GM12878 (cell line): Measurements from ENCODE around the gene NFIL3.

ENCODE experiments used
- ASH2L ChIP-seq: fragments of 300-600, 200-600 bp; sonication (generic); IDR thresholded peaks from 2 replicates; pipeline ENCODE4 v1.6.1; 2017; ENCODE audit warnings: low read depth, mild to moderate bottlenecking, borderline replicate concordance
- BCL11A ChIP-seq: IDR thresholded peaks from 2 replicates; pipeline ENCODE4 v1.6.1; 2011; ENCODE audit warnings: low read depth, low read length
- BHLHE40 ChIP-seq, 2 experiments: fragments of 450-650 bp in 1 of 2; IDR thresholded peaks; 2 replicates each; pipeline ENCODE4 v1.6.1; 2011 to 2017; ENCODE audit warnings: low read depth in 2 of 2, borderline replicate concordance in 1 of 2, improper control_type of control experiment in 1 of 2, low read length in 1 of 2, mild to moderate bottlenecking in 1 of 2
- CTCF ChIP-seq, 3 experiments: IDR thresholded peaks in 2 of 3; conservative IDR thresholded peaks in 1 of 3; 2 replicates each; pipeline ENCODE4 v1.5.1; 2011; ENCODE audit warnings: low read depth in 3 of 3, low read length in 3 of 3, mild to moderate bottlenecking in 3 of 3, control low read depth in 2 of 3, moderate library complexity in 2 of 3, inconsistent platforms in 1 of 3, mixed read lengths in 1 of 3; ENCODE audit not compliant: control insufficient read depth in 2 of 3, insufficient read depth in 1 of 3; ENCODE audit errors: extremely low read depth in 1 of 3
- HDAC2 ChIP-seq: fragments of 200-600 bp; sonication (generic); IDR thresholded peaks from 2 replicates; pipeline ENCODE4 v1.6.1; 2017
- NFIC ChIP-seq: IDR thresholded peaks from 2 replicates; pipeline ENCODE4 v1.6.1; 2012; ENCODE audit warnings: low read depth, mild to moderate bottlenecking, inconsistent platforms, low read length, moderate library complexity
- POLR2AphosphoS5 ChIP-seq: IDR thresholded peaks from 2 replicates; pipeline ENCODE4 v1.6.1; 2011; ENCODE audit warnings: mild to moderate bottlenecking, low read length, inconsistent platforms
- SUZ12 ChIP-seq: fragments of 200-600 bp; sonication (generic); IDR thresholded peaks from one replicate; pipeline ENCODE4 v1.6.1; 2018; ENCODE audit warnings: antibody characterized with exemption, mild to moderate bottlenecking; ENCODE audit not compliant: unreplicated experiment
- TCF7 ChIP-seq: IDR thresholded peaks from 2 replicates; pipeline ENCODE4 v1.6.1; 2014; ENCODE audit warnings: antibody characterized with exemption, borderline replicate concordance

- no peak for TF ChIP-seq NFIC
- no peak for TF ChIP-seq CTCF (IDR thresholded peaks at IDR 0.05 in 2 of 3, conservative IDR thresholded peaks at IDR 0.05 in 1 of 3; ENCODE audit: control insufficient read depth in 2 of 3, extremely low read depth in 1 of 3, insufficient read depth in 1 of 3, low read depth in 3 of 3, low read length in 3 of 3)
- no peak for TF ChIP-seq ASH2L
- TF ChIP-seq POLR2AphosphoS5: no peak
- TF ChIP-seq HDAC2: no peak
- no peak for TF ChIP-seq SUZ12
- TF ChIP-seq TCF7: no peak
- no peak for TF ChIP-seq BCL11A
- TF ChIP-seq BHLHE40 (IDR thresholded peaks at IDR 0.05; ENCODE audit: borderline replicate concordance in 1 of 2, low read depth in 2 of 2, low read length in 1 of 2): no peak
These were observed 3.0 kb downstream of the NFIL3 start for GRCh38 chr9:91420501-91421127.
